HCT116 (cell line): Measurements from ENCODE around the gene TBL2.

Source experiments
- POLR2A ChIP-seq: IDR thresholded peaks from 2 replicates; pipeline ENCODE4 v1.7.0; 2011; ENCODE audit warnings: borderline replicate concordance; ENCODE audit not compliant: insufficient read depth, insufficient read length; ENCODE audit errors: extremely low read depth
- POLR2AphosphoS5 ChIP-seq: IDR thresholded peaks from 2 replicates; pipeline ENCODE4 v1.6.1; 2011; ENCODE audit warnings: mild to moderate bottlenecking, low read depth, low read length, moderate library complexity
- ZNF274 ChIP-seq: fragments of 200-500 bp; sonication (Bioruptor generic); IDR thresholded peaks from 2 replicates; pipeline ENCODE4 v1.6.1; 2014; ENCODE audit warnings: mild to moderate bottlenecking, low read depth, low read length, inconsistent platforms

DNA sequence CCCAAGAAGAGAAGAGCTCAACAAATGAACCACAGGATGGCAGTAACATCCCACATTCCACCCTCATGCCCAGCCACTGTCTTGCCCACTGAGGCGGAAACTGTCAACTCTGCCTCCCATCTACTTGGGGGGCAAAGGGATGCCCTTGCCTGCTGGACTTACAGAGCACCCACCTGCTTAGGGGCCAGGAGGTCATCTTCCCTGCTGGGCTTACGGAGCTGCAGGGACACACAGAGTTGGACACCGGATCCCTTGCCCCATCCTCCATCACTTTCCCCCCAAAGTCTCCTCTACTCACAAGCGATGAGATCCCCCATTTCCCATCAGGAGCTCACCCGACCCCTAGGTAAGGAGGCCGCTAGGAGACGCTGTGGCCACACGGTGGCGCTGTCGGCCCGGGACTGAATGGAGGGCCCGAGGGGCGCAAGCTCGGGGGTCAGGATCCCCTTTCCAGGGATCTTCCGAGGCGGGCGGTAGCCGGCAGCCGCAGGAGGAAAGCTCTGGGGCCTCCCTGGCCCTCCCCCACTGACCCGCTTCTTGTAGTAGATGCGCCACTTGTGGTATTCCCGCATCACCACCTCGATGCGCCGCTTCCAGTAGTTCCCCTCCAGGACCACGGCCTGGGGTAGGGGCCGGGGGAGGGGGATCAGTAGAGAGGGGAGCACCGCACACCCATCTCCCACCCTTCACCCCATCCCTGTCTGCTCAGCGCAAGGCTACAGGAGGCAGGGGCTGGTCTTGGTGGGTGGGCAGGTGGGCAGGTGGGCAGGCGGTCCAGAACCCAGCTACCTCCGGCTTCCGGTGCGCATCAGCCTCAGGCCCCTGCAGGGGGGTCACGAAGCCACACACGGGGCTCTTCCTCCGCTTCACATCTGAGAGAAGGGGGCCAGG lies 28.7 kb upstream of the TBL2 start:
- TF ChIP-seq POLR2AphosphoS5 (no peak), ZNF274 (no peak), POLR2A (no peak)
